RCC 7860 (cell line): ENCODE measurements around the gene UTF1.
A peak's percentile ranks its signal among the peaks of the same experiment; 100 is the strongest.

Experiments used
- DNase-seq: peaks from one replicate; pipeline ENCODE4 v3.0.0-alpha.2; 2015; ENCODE audit warnings: low spot score
- FAIRE-seq: peaks from 2 replicates; lab custom pipeline; 2012; peaks lifted over from hg19 to GRCh38; lab: Jason Lieb, UNC

The UTF1 gene

DNA sequence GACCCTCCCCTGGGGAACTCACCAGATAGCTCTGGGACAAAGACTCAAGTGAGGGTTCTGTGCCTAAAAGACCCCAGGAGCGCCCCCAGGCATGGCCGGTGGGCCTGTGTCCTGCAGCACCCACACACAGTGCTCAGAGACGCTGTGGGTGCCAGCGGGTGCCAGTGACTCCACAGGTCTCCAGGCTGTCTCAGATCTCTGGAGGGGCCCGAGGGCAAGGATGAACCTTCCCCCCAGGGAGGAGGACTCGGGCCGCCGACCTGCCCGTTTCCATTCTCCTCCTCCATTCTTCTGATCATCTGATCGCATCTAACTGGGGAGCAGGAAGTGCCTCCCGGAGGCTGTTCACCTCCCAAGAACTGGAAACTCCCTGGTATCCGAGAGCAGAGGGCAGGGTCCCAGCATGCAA is 45.7 kb downstream of the UTF1 start:
- DNase-seq (no peak), FAIRE-seq (no peak)

- DNase-seq (no peak), FAIRE-seq (no peak)
Observed at GRCh38 chr10:133276100-133276434, 46.0 kb downstream of the UTF1 start.

- no peak for FAIRE-seq
- DNase-seq, result no peak
Observed at GRCh38 chr10:133276435-133277201, 46.6 kb downstream of the UTF1 start, which contains the start of gene ADAM8. Gene ADAM8 (minus strand): TSS chr10:133276868. CDS start chr10:133276817, 51 bp downstream.

DNA sequence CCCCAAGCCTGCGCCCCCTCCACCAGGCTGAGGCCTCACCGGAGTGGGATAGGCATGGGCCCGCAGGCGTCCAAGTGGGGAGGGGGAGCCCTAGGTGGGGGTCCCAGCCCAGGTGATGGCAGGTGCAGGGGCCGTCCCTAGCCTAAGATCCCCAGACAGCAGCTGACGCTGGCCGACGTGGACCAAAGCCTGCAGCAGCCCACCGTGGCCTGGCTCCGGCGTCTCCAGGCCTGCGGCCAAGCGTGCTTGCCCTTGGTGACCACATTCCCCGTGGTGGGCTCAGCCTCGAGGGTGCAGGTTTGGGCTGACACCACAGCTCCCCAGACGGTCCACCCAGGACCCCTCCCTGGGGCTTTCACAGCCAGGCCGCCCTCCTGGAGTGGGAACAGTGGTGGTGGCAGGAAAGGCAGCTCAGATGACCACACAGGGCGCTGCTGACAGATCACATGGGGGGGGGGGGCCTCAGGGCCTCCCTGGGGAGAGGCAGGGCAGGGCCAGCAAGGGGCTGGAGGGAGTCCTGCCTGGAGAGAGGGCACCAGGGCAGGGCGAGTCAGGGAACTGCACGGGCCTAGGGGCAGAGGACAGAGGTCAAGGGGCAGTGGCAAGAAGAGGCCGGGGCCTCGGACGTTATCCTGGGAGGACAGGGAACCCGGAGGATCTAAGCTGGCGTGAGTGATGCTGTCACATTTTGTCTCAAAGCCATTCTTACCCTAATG is 47.4 kb downstream of the UTF1 start:
- DNase-seq (no peak), FAIRE-seq (no peak)

DNA sequence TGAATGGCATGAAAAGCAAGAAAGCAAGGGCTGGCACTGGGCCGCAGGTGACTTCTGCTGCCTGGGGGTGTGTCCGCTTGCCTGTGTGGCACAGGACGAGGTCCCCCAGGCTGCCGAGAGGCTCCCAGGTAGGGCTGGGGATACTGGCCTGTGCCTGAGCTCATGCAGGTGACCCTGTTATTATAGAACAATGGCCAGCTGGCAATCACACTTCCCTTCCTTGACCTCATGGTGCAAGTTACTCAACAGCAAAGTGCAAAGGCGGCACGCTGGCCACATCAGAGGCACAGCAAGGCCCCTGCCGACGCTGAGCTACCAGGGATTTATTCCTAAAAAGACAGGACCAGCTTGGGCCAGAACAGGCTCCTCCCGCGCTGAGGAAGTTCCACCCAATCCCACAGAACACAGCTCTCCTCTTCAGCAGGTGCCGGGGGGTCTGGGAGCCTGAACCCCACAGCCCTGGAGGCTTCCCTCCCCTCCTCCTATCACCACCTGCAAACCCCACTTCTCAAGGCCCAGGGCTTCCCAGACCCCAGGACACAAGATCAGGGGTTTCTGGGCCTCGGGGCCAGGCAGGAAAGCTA is 48.1 kb downstream of the UTF1 start:
- DNase-seq (no peak), FAIRE-seq (no peak)

- FAIRE-seq (no peak), DNase-seq (peak; percentile 65)
Observed at GRCh38 chr10:133278577-133279265, 48.7 kb downstream of the UTF1 start.

DNA sequence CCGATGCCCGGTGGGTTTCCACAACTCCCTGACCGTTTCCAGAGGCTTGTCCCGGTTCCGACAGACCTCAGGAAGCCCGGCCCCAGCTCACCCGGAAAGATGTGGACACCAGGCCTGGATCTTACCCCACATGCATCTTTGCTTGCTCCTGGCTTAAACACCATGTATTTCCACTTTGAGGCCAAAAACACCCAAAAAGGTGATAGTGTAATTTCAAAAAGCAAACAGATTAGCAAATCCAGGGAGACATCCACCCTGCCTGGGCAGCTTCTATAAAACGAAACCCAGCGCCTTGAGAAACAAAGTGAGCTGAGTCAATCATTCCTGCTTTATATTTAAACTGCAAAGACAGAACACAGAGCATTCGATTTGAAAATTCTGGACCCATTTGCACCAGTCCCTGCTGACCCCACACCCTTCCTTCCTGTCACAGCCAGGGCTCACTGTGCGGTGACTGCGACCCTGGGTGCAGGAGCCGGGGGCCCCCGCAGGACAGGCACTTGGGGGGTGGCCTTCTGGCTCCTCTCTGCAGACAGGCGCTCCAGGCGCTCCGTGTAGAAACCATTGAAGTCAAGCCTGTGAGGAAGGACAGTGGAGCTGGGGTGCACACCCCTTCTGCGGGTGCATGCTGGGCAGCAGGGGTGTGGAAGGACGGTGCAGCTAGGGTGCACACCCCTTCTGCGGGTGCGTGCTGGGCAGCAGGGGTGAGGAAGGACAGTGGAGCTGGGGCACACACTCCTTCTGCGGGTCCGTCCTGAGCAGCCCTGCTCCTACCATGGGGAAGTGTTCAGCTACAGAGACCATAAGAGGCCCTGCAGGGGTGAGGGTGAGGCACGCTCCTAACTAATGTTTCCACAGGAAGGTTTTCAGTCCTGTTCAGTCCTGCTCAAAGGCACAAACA is 49.6 kb downstream of the UTF1 start:
- DNase-seq (no peak), FAIRE-seq (no peak)

DNA sequence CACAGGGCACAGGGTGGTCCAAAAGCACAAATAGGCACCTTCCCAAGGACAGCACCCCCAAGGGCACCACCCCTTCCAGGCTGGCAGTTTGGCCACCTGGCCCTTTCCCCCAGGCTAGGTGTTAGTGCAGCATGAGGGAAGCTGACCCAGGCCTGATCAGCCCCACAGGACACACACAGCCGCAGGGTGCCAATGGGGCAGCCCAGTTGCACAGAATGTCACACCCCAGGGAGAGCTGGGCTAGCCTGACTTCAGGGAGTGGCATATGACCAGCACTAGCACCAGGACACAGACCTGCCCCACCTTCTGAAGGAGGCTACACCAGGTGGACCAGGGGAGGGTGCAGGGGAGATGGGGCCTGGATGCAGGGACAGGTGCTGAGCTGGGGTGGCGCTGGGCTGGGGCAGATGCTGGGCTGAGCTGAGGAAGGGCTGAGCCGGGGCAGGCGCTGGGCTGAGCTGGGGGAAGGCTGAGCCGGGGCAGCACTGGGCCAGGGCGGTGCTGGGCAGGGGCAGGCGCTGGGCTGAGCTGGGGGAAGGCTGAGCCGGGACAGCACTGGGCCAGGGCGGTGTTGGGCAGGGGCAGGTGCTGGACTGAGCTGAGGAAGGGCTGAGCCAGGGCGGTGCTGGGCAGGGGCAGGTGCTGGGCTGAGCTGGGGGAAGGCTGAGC is 50.5 kb downstream of the UTF1 start:
- DNase-seq (no peak), FAIRE-seq (no peak)

GRCh38 chr10:133281084-133281483 is 51.1 kb downstream of the UTF1 start:
- no peak for FAIRE-seq
- no peak for DNase-seq
